Breast epithelium (tissue), 4 donors: Measurements from ENCODE around the gene RFX4. TPM values are rescaled to one million over a fixed set of nuclear protein-coding genes. Genes with fewer than 3 reads are reported as not detected.

Source experiments
- DNase-seq, 2 donors: peaks; one replicate each; pipeline ENCODE4 v3.0.0-alpha.2; 2019; ENCODE audit warnings: low spot score in 2 of 2
- H3K27ac ChIP-seq, 2 donors: fragments of 200-600 bp; sonication (generic) in 1 of 2; one replicate each; pipeline ENCODE4 v1.5.1; 2016 to 2019; ENCODE audit warnings: mild to moderate bottlenecking in 1 of 2
- H3K27me3 ChIP-seq, 2 donors: fragments of 200-600 bp; sonication (generic) in 1 of 2; one replicate each; pipeline versions ENCODE4 v1.5.1 to v1.6.0; 2017 to 2019; ENCODE audit warnings: control low read depth in 1 of 2, mild to moderate bottlenecking in 1 of 2
- H3K36me3 ChIP-seq: fragments of 200-600 bp; one replicate; pipeline ENCODE4 v1.5.1; 2019
- H3K4me1 ChIP-seq, 2 donors: fragments of 200-600 bp; sonication (generic); one replicate each; pipeline ENCODE4 v1.5.1; 2016 to 2019; ENCODE audit warnings: control low read depth in 1 of 2
- H3K4me3 ChIP-seq, 3 donors: fragments of 200-600 bp; sonication (generic); 1 replicate in 2 of 3; 2 replicates in 1 of 3; pipeline ENCODE4 v1.5.1; 2016 to 2019; ENCODE audit warnings: mild to moderate bottlenecking in 3 of 3, moderate library complexity in 2 of 3
- H3K9me3 ChIP-seq, 2 donors: fragments of 200-600 bp; sonication (generic) in 1 of 2; one replicate each; pipeline ENCODE4 v1.5.1; 2016 to 2019; ENCODE audit warnings: control low read depth in 1 of 2
- CTCF ChIP-seq, 3 donors: fragments of 450-650 bp; IDR thresholded peaks; one replicate each; pipeline ENCODE4 v1.5.1; 2016 to 2017; ENCODE audit warnings: antibody characterized with exemption in 3 of 3, mild to moderate bottlenecking in 3 of 3, moderate library complexity in 3 of 3
- POLR2A ChIP-seq: fragments of 450-650 bp; IDR thresholded peaks from one replicate; pipeline ENCODE4 v1.6.1; 2016; ENCODE audit warnings: antibody characterized with exemption, mild to moderate bottlenecking, moderate library complexity
- POLR2AphosphoS5 ChIP-seq, 3 donors: sonication (generic); formaldehyde crosslinking; IDR thresholded peaks; one replicate each; pipeline ENCODE4 v1.6.1; 2017; ENCODE audit warnings: antibody characterized with exemption in 3 of 3
- intact Hi-C: fragments of 100-400 bp; cut with DNase I; formaldehyde crosslinking; loops from one replicate; pipeline ENCODE4 v1.15.1; 2023; ENCODE audit warnings: low total_unique reads
- total RNA-seq, 3 donors: library from RNA; depleted of rRNA; stranded (reverse); fragments of >200 nt; gene quantifications; one replicate each; pipeline ENCODE4 v1.1.0, GENCODE V29; 2016

Gene RFX4
- total RNA-seq, 3 donors from 2014 or later, result 0.64 TPM; not detected in 2

GRCh38 chr12:106732890-106733289 is 150.1 kb downstream of the RFX4 start:
- Histone ChIP-seq H3K9me3 (no peaks in the 10 kb centered on the region), H3K36me3 (no peaks in the 10 kb centered on the region), H3K27ac (no peak overlapping the region), H3K27me3 (no peaks in the 10 kb centered on the region), H3K4me3 (no peak overlapping the region), H3K4me1 (no peaks in the 10 kb centered on the region)
- intact Hi-C loops, result no loop called here
- no peak for TF ChIP-seq CTCF (IDR thresholded peaks at IDR 0.05)
- TF ChIP-seq POLR2AphosphoS5 (IDR thresholded peaks at IDR 0.05), result no peak
- TF ChIP-seq POLR2A, result no peak
- DNase-seq, result no peak

GRCh38 chr12:106733660-106734059 is 150.9 kb downstream of the RFX4 start:
- no peaks in the 10 kb centered on the region for H3K27me3 ChIP-seq
- intact Hi-C loops, result no loop called here
- H3K9me3 ChIP-seq, result no peaks in the 10 kb centered on the region
- no peaks in the 10 kb centered on the region for H3K36me3 ChIP-seq
- no peak overlapping the region for H3K27ac ChIP-seq
- H3K4me1 ChIP-seq, result no peaks in the 10 kb centered on the region
- DNase-seq, result no peak
- no peak for TF ChIP-seq POLR2AphosphoS5 (IDR thresholded peaks at IDR 0.05)
- no peak for TF ChIP-seq POLR2A
- no peak for TF ChIP-seq CTCF (IDR thresholded peaks at IDR 0.05)
- H3K4me3 ChIP-seq, result no peak overlapping the region

- no peak for DNase-seq
- H3K27me3 ChIP-seq, result no peaks in the 10 kb centered on the region
- no peaks in the 10 kb centered on the region for H3K4me1 ChIP-seq
- no peak overlapping the region for H3K4me3 ChIP-seq
- no peaks in the 10 kb centered on the region for H3K9me3 ChIP-seq
- TF ChIP-seq CTCF (IDR thresholded peaks at IDR 0.05) (no peak), POLR2A (no peak), POLR2AphosphoS5 (IDR thresholded peaks at IDR 0.05) (no peak)
- no peaks in the 10 kb centered on the region for H3K36me3 ChIP-seq
- intact Hi-C loops, result no loop called here
- no peak overlapping the region for H3K27ac ChIP-seq
Observed at GRCh38 chr12:106736051-106736957, 153.5 kb downstream of the RFX4 start.

GRCh38 chr12:106739318-106739717 is 156.5 kb downstream of the RFX4 start:
- no peak for TF ChIP-seq POLR2AphosphoS5 (IDR thresholded peaks at IDR 0.05)
- TF ChIP-seq CTCF (IDR thresholded peaks at IDR 0.05), result no peak
- TF ChIP-seq POLR2A, result no peak
- no peak overlapping the region for H3K4me3 ChIP-seq
- no peaks in the 10 kb centered on the region for H3K9me3 ChIP-seq
- H3K36me3 ChIP-seq, result no peaks in the 10 kb centered on the region
- no peaks in the 10 kb centered on the region for H3K4me1 ChIP-seq
- DNase-seq, result no peak
- no peak overlapping the region for H3K27ac ChIP-seq
- H3K27me3 ChIP-seq, result no peaks in the 10 kb centered on the region
- intact Hi-C loops, result no loop called here

GRCh38 chr12:106739815-106740530 is 157.2 kb downstream of the RFX4 start:
- Histone ChIP-seq H3K27me3 (no peaks in the 10 kb centered on the region), H3K36me3 (no peaks in the 10 kb centered on the region), H3K4me1 (no peaks in the 10 kb centered on the region), H3K9me3 (no peaks in the 10 kb centered on the region), H3K27ac (no peak overlapping the region), H3K4me3 (no peak overlapping the region)
- no peak for DNase-seq
- intact Hi-C loops, result no loop called here
- TF ChIP-seq POLR2AphosphoS5 (IDR thresholded peaks at IDR 0.05) (no peak), POLR2A (no peak), CTCF (IDR thresholded peaks at IDR 0.05) (no peak)
